ENCODE results near the gene TNRC6A. TPM values are rescaled to one million over a fixed set of nuclear protein-coding genes. Genes with fewer than 3 reads are reported as not detected.
"Not testable (repeated sequence)": the region's sequence is repeated elsewhere in the genome, so short reads cannot be mapped to it uniquely, and the experiment has no call there.

Gene TNRC6A
- total and polyA plus RNA-seq, 4 experiments from 2014 or later = 0.88 to 103 (median 63.3) TPM

DNA sequence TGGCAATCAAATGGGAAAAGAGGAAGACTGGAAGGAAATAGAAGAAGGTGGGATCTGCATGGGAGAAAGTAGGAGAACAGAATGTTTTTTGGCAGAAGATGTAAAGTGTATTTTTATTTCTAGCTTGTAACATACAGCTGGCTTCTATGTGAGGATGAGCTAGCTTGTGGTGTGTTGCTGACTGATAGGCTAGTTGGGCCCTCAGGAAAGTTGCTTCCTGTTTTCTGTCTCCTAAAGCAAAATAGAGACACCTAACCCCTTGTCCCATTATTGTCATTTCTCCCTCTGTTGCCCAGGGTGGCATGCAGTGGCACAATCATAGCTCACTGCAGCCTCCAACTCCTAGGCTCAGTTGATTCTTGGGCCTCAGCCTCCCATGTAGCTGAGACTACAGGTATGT is 15.9 kb downstream of the TNRC6A start:
- Mint-ChIP-seq H3K9me3 (no peaks in the 10 kb centered on the region), H3K27ac (peak overlapping the region in 4 of 7 donors; percentile 2 to 67 (median 11)), H3K27me3 (no peaks in the 10 kb centered on the region), H3K36me3 (peaks cover 13 to 43% of the 10 kb centered on the region in 2 donors), H3K4me1 (peaks cover 70 to 97% (median 83%) of the 10 kb centered on the region in 4 donors), H3K4me3 (peak overlapping the region in 4 of 8 donors; percentile 16 to 38 (median 26))
- no peaks in the 10 kb centered on the region for H3K27me3 ChIP-seq (ENCODE audit: insufficient read depth, low read length)
- ChIA-PET CTCF (ENCODE audit: partially characterized antibody) (no interaction called here), POLR2A (ENCODE audit: partially characterized antibody) (interaction anchor here (1.5 to 1.6 kb wide), 2 partner anchors 14 to 15 kb away, joined by 3 to 6 read pairs; no protein-coding TSS in a partner anchor)
- H3K4me1 ChIP-seq (ENCODE audit: insufficient read depth, low read length) = peaks cover 95% of the 10 kb centered on the region
- intact Hi-C loops (cut with micrococcal nuclease) = no loop called here
- H3K4me3 ChIP-seq (ENCODE audit: low read length in 2 of 2) = no peak overlapping the region
- H3K36me3 ChIP-seq (ENCODE audit: insufficient read depth, low read length) = peaks cover 3% of the 10 kb centered on the region
- H3K9me3 ChIP-seq (ENCODE audit: control insufficient read depth in 1 of 2, low read length in 2 of 2) = no peaks in the 10 kb centered on the region
- H3K27ac ChIP-seq (ENCODE audit: low read depth, low read length) = no peak overlapping the region
- no peak for DNase-seq

DNA sequence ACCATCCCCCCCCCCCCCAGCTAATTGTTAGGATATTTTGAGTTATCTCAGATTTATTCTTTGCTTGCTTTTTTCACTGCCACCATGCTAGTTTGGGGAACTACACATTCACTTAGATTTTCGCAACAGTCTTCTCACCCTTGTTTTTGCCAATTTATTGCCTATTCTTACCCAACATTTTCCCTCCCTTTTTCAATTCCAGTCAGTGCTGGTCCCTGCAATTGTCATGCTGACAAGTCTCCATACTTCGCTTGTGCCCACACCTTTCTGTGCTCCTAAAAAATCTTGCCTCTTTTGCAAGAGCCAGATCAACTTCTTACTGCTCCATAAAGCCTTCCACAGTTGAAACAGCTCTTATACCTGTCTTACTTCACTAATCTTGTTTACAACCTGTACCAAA is 16.3 kb downstream of the TNRC6A start:
- Mint-ChIP-seq H3K36me3 (peaks cover 13 to 43% of the 10 kb centered on the region in 2 donors), H3K4me1 (peaks cover 69 to 97% (median 82%) of the 10 kb centered on the region in 4 donors), H3K27me3 (no peaks in the 10 kb centered on the region), H3K9me3 (no peaks in the 10 kb centered on the region), H3K27ac (peak overlapping the region in 3 of 7 donors; percentile 5 to 81 (median 13)), H3K4me3 (peak overlapping the region in 4 of 8 donors; percentile 1 to 29 (median 10))
- DNase-seq = no peak
- Histone ChIP-seq H3K4me1 (ENCODE audit: insufficient read depth, low read length) (peaks cover 95% of the 10 kb centered on the region), H3K27me3 (ENCODE audit: insufficient read depth, low read length) (no peaks in the 10 kb centered on the region), H3K27ac (ENCODE audit: low read depth, low read length) (no peak overlapping the region), H3K4me3 (ENCODE audit: low read length in 2 of 2) (no peak overlapping the region), H3K36me3 (ENCODE audit: insufficient read depth, low read length) (peaks cover 3% of the 10 kb centered on the region), H3K9me3 (ENCODE audit: control insufficient read depth in 1 of 2, low read length in 2 of 2) (no peaks in the 10 kb centered on the region)
- intact Hi-C loops (cut with micrococcal nuclease) = no loop called here
- ChIA-PET CTCF (ENCODE audit: partially characterized antibody) (no interaction called here), POLR2A (ENCODE audit: partially characterized antibody) (interaction anchor here (1.5 to 1.6 kb wide), 2 partner anchors 15 to 16 kb away, joined by 3 to 6 read pairs; no protein-coding TSS in a partner anchor)

DNA sequence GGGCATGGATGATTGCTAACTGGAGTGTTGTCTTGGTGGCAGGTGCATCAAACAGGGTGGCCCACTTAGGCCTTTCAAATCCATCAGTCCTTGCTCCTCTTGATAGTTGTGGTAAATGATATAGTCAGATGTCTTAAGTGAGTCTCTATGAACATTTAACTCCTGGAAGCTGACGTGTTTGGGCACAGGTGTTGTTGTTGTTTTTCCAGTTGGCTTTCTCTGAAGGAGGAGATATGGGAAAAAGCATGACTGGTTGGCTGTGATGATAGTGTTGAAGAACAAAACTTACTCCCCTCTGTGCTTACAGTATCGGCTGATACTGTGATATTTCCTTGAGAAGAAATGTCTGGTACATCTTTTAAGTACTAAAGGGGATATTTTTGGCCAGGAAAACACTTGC is 18.0 kb downstream of the TNRC6A start:
- H3K27me3 Mint-ChIP-seq = no peaks in the 10 kb centered on the region
- Histone ChIP-seq H3K36me3 (ENCODE audit: insufficient read depth, low read length) (peaks cover 3% of the 10 kb centered on the region), H3K27me3 (ENCODE audit: insufficient read depth, low read length) (no peaks in the 10 kb centered on the region), H3K4me3 (ENCODE audit: low read length in 2 of 2) (no peak overlapping the region), H3K27ac (ENCODE audit: low read depth, low read length) (no peak overlapping the region), H3K9me3 (ENCODE audit: control insufficient read depth in 1 of 2, low read length in 2 of 2) (no peaks in the 10 kb centered on the region), H3K4me1 (ENCODE audit: insufficient read depth, low read length) (peaks cover 91% of the 10 kb centered on the region)
- ChIA-PET CTCF (ENCODE audit: partially characterized antibody) (no interaction called here), POLR2A (ENCODE audit: partially characterized antibody) (no interaction called here)
- H3K36me3 Mint-ChIP-seq = peaks cover 9 to 33% of the 10 kb centered on the region in 2 donors
- H3K4me1 Mint-ChIP-seq = peaks cover 66 to 92% (median 77%) of the 10 kb centered on the region in 4 donors
- H3K4me3 Mint-ChIP-seq = peak overlapping the region in 4 of 8 donors; percentile 3 to 52 (median 46)
- no peaks in the 10 kb centered on the region for H3K9me3 Mint-ChIP-seq
- intact Hi-C loops (cut with micrococcal nuclease) = no loop called here
- DNase-seq = no peak
- H3K27ac Mint-ChIP-seq = peak overlapping the region in 3 of 7 donors; percentile 4 to 88 (median 13)

DNA sequence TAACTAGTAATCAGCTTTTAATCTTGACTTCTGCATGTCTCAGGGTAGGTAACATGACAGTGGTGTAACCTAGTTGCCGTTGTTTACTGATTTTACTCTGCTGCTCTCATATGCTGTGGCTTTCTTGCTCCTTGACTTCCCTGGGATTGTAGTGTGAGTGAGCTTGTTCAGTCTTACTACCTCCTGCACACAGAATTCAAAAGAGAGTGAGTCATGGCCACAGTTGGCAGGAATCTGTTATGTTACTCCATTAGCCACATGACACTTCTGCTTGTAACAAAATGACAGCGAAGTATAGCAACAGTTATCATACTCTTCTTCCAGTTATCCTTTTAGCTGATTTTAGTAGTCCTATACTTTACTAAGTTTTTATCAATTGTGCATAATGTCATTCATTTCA is 18.8 kb downstream of the TNRC6A start:
- ChIA-PET CTCF (ENCODE audit: partially characterized antibody) (no interaction called here), POLR2A (ENCODE audit: partially characterized antibody) (no interaction called here)
- Mint-ChIP-seq H3K4me1 (peaks cover 68 to 93% (median 78%) of the 10 kb centered on the region in 4 donors), H3K4me3 (peak overlapping the region in 4 of 8 donors; percentile 7 to 33 (median 26)), H3K36me3 (peaks cover 9 to 34% of the 10 kb centered on the region in 2 donors), H3K27ac (peak overlapping the region in 4 of 7 donors; percentile 7 to 38 (median 18)), H3K9me3 (no peaks in the 10 kb centered on the region), H3K27me3 (no peaks in the 10 kb centered on the region)
- Histone ChIP-seq H3K9me3 (ENCODE audit: control insufficient read depth in 1 of 2, low read length in 2 of 2) (no peaks in the 10 kb centered on the region), H3K4me1 (ENCODE audit: insufficient read depth, low read length) (peaks cover 90% of the 10 kb centered on the region), H3K27me3 (ENCODE audit: insufficient read depth, low read length) (no peaks in the 10 kb centered on the region), H3K27ac (ENCODE audit: low read depth, low read length) (no peak overlapping the region), H3K4me3 (ENCODE audit: low read length in 2 of 2) (no peak overlapping the region), H3K36me3 (ENCODE audit: insufficient read depth, low read length) (peaks cover 3% of the 10 kb centered on the region)
- intact Hi-C loops (cut with micrococcal nuclease) = no loop called here
- DNase-seq = no peak

DNA sequence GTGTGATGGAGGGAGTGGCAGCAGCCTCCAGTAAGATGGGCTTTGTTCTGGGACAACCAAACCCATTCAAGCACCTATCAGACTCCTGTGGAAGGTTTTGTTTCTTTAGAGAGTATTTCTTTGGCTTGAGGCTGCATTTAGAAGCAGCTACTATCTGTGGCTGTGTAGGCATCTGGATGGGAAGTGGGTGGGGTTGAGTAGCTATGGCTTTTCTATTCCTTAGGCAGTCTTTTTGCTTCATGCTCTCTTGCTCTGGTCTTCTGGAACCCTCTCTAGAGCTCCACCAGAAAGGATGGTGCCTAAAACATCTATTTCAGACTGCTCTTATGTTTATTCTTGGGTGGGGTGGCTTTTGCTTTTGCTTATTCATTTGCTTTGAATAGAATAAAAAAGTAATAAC is 19.9 kb downstream of the TNRC6A start:
- H3K36me3 Mint-ChIP-seq = peaks cover 9 to 34% of the 10 kb centered on the region in 2 donors
- H3K27me3 ChIP-seq (ENCODE audit: insufficient read depth, low read length) = no peaks in the 10 kb centered on the region
- no peak overlapping the region for H3K27ac ChIP-seq (ENCODE audit: low read depth, low read length)
- CTCF ChIA-PET (ENCODE audit: partially characterized antibody) = interaction anchor here (0.7 to 1.2 kb wide), 2 partner anchors 19 to 89 kb away, joined by 3 read pairs; no protein-coding TSS in a partner anchor
- H3K4me1 ChIP-seq (ENCODE audit: insufficient read depth, low read length) = peaks cover 83% of the 10 kb centered on the region
- H3K4me3 Mint-ChIP-seq = peak overlapping the region in 4 of 8 donors; percentile 20 to 55 (median 30)
- no peaks in the 10 kb centered on the region for H3K27me3 Mint-ChIP-seq
- H3K36me3 ChIP-seq (ENCODE audit: insufficient read depth, low read length) = peaks cover 3% of the 10 kb centered on the region
- H3K4me3 ChIP-seq (ENCODE audit: low read length in 2 of 2) = no peak overlapping the region
- no peak for DNase-seq
- intact Hi-C loops (cut with micrococcal nuclease) = no loop called here
- peaks cover 62 to 85% (median 75%) of the 10 kb centered on the region in 4 donors for H3K4me1 Mint-ChIP-seq
- no peaks in the 10 kb centered on the region for H3K9me3 Mint-ChIP-seq
- peak overlapping the region in 4 of 7 donors; percentile 17 to 64 (median 38) for H3K27ac Mint-ChIP-seq
- POLR2A ChIA-PET (ENCODE audit: partially characterized antibody) = no interaction called here
- H3K9me3 ChIP-seq (ENCODE audit: control insufficient read depth in 1 of 2, low read length in 2 of 2) = no peaks in the 10 kb centered on the region

DNA sequence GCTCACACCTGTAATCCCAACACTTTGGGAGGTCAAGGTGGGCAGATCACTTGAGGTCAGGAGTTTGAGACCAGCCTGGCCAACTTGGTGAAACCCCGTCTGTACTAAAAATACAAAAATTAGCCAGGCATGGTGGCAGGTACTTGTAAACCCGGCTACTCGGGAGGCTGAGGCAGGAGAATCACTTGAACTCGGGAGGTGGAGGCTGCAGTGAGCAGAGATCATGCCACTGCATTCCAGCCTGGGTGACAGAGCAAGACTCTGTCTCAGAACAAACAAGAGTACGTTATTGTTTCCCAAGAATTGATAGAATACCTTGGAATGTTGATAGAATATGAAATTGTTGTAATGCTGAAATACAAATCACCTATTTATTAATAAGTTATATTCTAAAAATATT is 20.4 kb downstream of the TNRC6A start:
- H3K4me3 ChIP-seq (ENCODE audit: low read length in 2 of 2); H3K36me3 ChIP-seq (ENCODE audit: insufficient read depth, low read length); H3K9me3 Mint-ChIP-seq; POLR2A ChIA-PET (ENCODE audit: partially characterized antibody); H3K27me3 ChIP-seq (ENCODE audit: insufficient read depth, low read length); H3K27me3 Mint-ChIP-seq; H3K9me3 ChIP-seq (ENCODE audit: control insufficient read depth in 1 of 2, low read length in 2 of 2); H3K27ac Mint-ChIP-seq; DNase-seq; intact Hi-C loops (cut with micrococcal nuclease); H3K27ac ChIP-seq (ENCODE audit: low read depth, low read length): not testable (repeated sequence)
- CTCF ChIA-PET (ENCODE audit: partially characterized antibody) = interaction anchor here (0.7 to 1.2 kb wide), 2 partner anchors 19 to 89 kb away, joined by 3 read pairs; no protein-coding TSS in a partner anchor
- H3K4me1 ChIP-seq (ENCODE audit: insufficient read depth, low read length) = peaks cover 81% of the 10 kb centered on the region
- Mint-ChIP-seq H3K36me3 (peaks cover 9 to 34% of the 10 kb centered on the region in 2 donors), H3K4me3 (peak overlapping the region in 1 of 8 donors; percentile 6), H3K4me1 (peaks cover 63 to 85% (median 74%) of the 10 kb centered on the region in 4 donors)

DNA sequence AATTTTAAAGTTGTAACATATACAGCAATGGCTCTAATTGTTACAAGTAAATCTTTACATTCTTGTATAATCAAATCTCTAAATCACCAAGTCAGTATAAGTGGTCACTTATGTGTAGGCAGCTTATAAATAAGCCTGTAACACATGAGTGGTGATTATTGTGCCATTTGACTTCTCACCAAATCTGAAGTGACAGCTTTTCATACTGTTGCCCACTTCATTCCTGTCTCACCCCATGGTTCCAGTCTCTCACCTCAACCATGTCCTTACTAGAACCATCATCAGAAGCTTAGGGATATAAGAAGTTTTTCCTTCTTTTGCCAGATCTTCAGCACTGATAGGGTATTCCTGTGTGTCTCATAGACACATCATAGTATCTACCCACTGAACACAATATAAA is 23.5 kb downstream of the TNRC6A start:
- peaks cover 52 to 74% (median 64%) of the 10 kb centered on the region in 4 donors for H3K4me1 Mint-ChIP-seq
- DNase-seq = no peak
- Histone ChIP-seq H3K4me1 (ENCODE audit: insufficient read depth, low read length) (peaks cover 63% of the 10 kb centered on the region), H3K9me3 (ENCODE audit: control insufficient read depth in 1 of 2, low read length in 2 of 2) (no peaks in the 10 kb centered on the region), H3K27me3 (ENCODE audit: insufficient read depth, low read length) (no peaks in the 10 kb centered on the region), H3K36me3 (ENCODE audit: insufficient read depth, low read length) (no peaks in the 10 kb centered on the region), H3K4me3 (ENCODE audit: low read length in 2 of 2) (no peak overlapping the region), H3K27ac (ENCODE audit: low read depth, low read length) (no peak overlapping the region)
- no peaks in the 10 kb centered on the region for H3K27me3 Mint-ChIP-seq
- H3K9me3 Mint-ChIP-seq = no peaks in the 10 kb centered on the region
- peak overlapping the region in 3 of 7 donors; percentile 0 to 62 (median 25) for H3K27ac Mint-ChIP-seq
- H3K4me3 Mint-ChIP-seq = no peak overlapping the region
- ChIA-PET CTCF (ENCODE audit: partially characterized antibody) (no interaction called here), POLR2A (ENCODE audit: partially characterized antibody) (interaction anchor here (0.7 to 0.9 kb wide), 2 partner anchors 18 to 23 kb away, joined by 3 read pairs; no protein-coding TSS in a partner anchor)
- intact Hi-C loops (cut with micrococcal nuclease) = no loop called here
- H3K36me3 Mint-ChIP-seq = peaks cover 0 to 30% of the 10 kb centered on the region in 2 donors

All from CD4-positive, alpha-beta memory T cell (primary cell).